RWPE1 (cell line): ENCODE data around the gene PRPF40B.

Source experiments
- CTCF ChIA-PET: fragments of 350-600 bp; sonication (Branson Sonifier 250); formaldehyde crosslinking; extraction: SDS; loops from one replicate; lab custom pipeline; 2021; lab: Yijun Ruan, JAX
- POLR2A ChIA-PET: fragments of 400-600 bp; formaldehyde crosslinking; extraction: SDS; loops from one replicate; lab custom pipeline; 2020; ENCODE audit warnings: antibody characterized with exemption; ENCODE audit not compliant: low non-redundant PET; lab: Yijun Ruan, JAX
- DNase-seq: peaks from one replicate; pipeline ENCODE4 v3.0.0; 2012; ENCODE audit warnings: low spot score
- H3K27ac ChIP-seq: fragments of 450-650 bp; 2 replicates; pipeline ENCODE4 v1.5.1; 2017
- CTCF ChIP-seq: fragments of 450-650 bp; conservative IDR thresholded peaks from 2 replicates; pipeline ENCODE4 v1.5.1; 2017; ENCODE audit warnings: low read depth, mild to moderate bottlenecking

PRPF40B gene

GRCh38 chr12:49687941-49688340 is 64.6 kb downstream of the PRPF40B start:
- POLR2A ChIA-PET, result no interaction called here
- CTCF ChIA-PET, result interaction anchor here (0.6 kb wide), 1 partner anchor 258 kb away, joined by 3 read pairs; no protein-coding TSS in a partner anchor
- H3K27ac ChIP-seq, result no peak overlapping the region
- no peak for TF ChIP-seq CTCF
- no peak for DNase-seq

GRCh38 chr12:49689237-49689636 is 65.9 kb downstream of the PRPF40B start:
- POLR2A ChIA-PET, result no interaction called here

GRCh38 chr12:49689785-49690184 is 66.4 kb downstream of the PRPF40B start:
- ChIA-PET POLR2A (no interaction called here), CTCF (interaction anchor here (0.6 to 1.5 kb wide), 3 partner anchors 19 to 702 kb away, joined by 3 to 5 read pairs (median 3); no protein-coding TSS in a partner anchor)
- DNase-seq, result no peak
- H3K27ac ChIP-seq, result no peak overlapping the region
- TF ChIP-seq CTCF, result no peak

More at GRCh38 chr12:49689237-49689636, 65.9 kb downstream of the PRPF40B start:
- no peak overlapping the region for H3K27ac ChIP-seq
- CTCF ChIA-PET, result interaction anchor here (0.6 kb wide), 2 partner anchors 62 to 701 kb away, joined by 3 to 5 read pairs; no protein-coding TSS in a partner anchor
- no peak for DNase-seq
- TF ChIP-seq CTCF, result no peak

- no peak for TF ChIP-seq CTCF
- CTCF ChIA-PET, result no interaction called here
- H3K27ac ChIP-seq, result no peak overlapping the region
- POLR2A ChIA-PET, result no interaction called here
- no peak for DNase-seq
These were observed 69.5 kb downstream of the PRPF40B start for GRCh38 chr12:49692851-49693250.

GRCh38 chr12:49693931-49694444 is 70.6 kb downstream of the PRPF40B start:
- TF ChIP-seq CTCF, result no peak
- no peak for DNase-seq
- H3K27ac ChIP-seq, result no peak overlapping the region
- CTCF ChIA-PET, result interaction anchor here (0.7 kb wide), 1 partner anchor 60 kb away, joined by 3 read pairs; no protein-coding TSS in a partner anchor
- POLR2A ChIA-PET, result no interaction called here
